Erythroblast (primary cell): ENCODE results near the gene BMPR1B.

Source experiments
- GATA1 ChIP-seq: IDR thresholded peaks from 2 replicates; pipeline ENCODE4 v1.6.1; 2011; ENCODE audit warnings: low read depth, mild to moderate bottlenecking, control low read depth, low read length, moderate library complexity
- POLR2A ChIP-seq: IDR thresholded peaks from 2 replicates; pipeline ENCODE4 v1.6.1; 2011; ENCODE audit warnings: mild to moderate bottlenecking, low read length

DNA sequence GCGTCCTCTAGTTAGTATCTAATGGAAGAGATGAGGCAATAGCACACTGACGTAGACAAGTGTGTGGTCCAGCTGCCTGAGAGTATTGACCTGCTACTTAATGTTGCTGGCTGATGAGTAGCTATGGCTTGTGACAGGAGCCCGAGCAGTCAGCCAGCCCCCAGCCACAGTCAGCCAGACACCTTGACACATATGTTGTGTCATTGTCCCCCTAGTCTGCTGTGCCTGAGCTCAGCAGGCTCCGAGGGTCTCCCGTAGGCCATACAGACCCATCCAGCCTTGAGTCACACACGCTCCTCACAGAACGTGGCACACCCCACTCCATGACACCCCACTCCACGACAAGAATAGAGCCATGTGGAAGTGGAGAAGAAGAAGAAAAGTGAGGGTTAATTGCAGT lies 428.9 kb downstream of the BMPR1B start:
- TF ChIP-seq POLR2A (no peak), GATA1 (no peak)
